ENCODE data around the gene GBE1.

GBE1 gene

DNA sequence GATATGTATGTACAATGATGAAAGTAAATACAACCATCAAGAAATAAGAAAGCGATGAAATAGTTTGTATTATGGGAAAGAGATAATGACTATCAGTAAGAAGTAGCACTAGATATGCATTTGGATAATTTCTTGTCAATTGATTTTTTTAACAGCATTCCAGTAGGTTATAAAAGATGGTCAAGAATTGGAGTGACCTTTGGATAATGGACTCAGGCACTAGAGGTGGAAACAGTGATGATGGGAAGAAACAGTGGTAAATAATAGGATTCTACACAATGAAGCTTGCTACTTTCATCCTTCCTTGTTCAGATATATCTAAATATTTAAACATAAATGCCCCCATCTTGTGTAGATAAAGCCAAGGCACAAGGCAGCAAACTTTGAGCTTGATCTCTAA lies 101.4 kb downstream of the GBE1 start:
- no peak for DNase-seq (ENCODE audit: low read depth, low spot score)
- no peaks in the 10 kb centered on the region for H3K9me3 ChIP-seq (ENCODE audit: insufficient read depth, low read length)
- no peaks in the 10 kb centered on the region for H3K36me3 ChIP-seq (ENCODE audit: insufficient read depth, insufficient read length, low read length)
- no peaks in the 10 kb centered on the region for H3K4me1 ChIP-seq (ENCODE audit: insufficient read depth, insufficient read length)
- TF ChIP-seq SUZ12 (IDR thresholded peaks at IDR 0.05; ENCODE audit: extremely low read depth, insufficient read depth, insufficient read length) (no peak), YY1 (IDR thresholded peaks at IDR 0.05; ENCODE audit: insufficient read depth, insufficient read length) (no peak), ZNF274 (IDR thresholded peaks at IDR 0.05; ENCODE audit: low read depth, low read length) (no peak)
- no peak overlapping the region for H3K9ac ChIP-seq (ENCODE audit: insufficient read length, low read depth)
- no peak overlapping the region for H3K4me3 ChIP-seq (ENCODE audit: insufficient read length, low read depth)
- H3K27me3 ChIP-seq (ENCODE audit: insufficient read depth, insufficient read length) = no peaks in the 10 kb centered on the region

DNA sequence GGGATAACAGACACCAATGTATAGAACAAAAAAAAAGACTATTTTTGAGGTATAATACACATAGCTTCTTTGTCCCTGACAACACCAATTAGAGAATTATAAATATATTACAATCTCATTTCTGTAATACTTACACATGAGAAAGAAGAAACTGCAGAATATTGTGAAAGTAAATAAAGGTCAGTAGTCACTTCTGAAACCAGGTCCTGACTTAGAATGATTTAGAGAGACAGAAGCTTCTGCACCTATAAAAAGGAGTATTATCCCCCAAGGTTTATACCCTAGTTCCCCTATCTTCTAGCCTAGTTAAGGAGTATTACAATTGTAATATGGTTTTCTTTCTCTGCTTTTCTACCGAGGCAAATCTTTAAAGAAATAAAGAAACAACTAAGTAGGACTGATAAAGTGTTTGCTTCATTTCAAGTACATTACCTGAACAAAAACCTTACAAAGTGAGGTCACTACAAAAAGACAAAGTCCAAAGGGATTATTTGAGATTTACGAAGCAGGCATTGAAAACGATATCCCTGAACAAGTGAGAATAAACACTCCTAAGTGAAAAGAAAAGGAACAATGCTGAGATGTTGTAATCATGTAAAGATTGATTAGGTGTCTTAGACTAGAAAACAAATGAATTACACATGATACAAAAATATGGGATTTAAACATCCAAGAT lies 103.0 kb downstream of the GBE1 start:
- no peak for DNase-seq (ENCODE audit: low read depth, low spot score)
- no peaks in the 10 kb centered on the region for H3K27me3 ChIP-seq (ENCODE audit: insufficient read depth, insufficient read length)
- TF ChIP-seq SUZ12 (IDR thresholded peaks at IDR 0.05; ENCODE audit: extremely low read depth, insufficient read depth, insufficient read length) = no peak
- TF ChIP-seq ZNF274 (IDR thresholded peaks at IDR 0.05; ENCODE audit: low read depth, low read length) = no peak
- no peak for TF ChIP-seq YY1 (IDR thresholded peaks at IDR 0.05; ENCODE audit: insufficient read depth, insufficient read length)
- H3K9me3 ChIP-seq (ENCODE audit: insufficient read depth, low read length) = no peaks in the 10 kb centered on the region
- no peaks in the 10 kb centered on the region for H3K36me3 ChIP-seq (ENCODE audit: insufficient read depth, insufficient read length, low read length)
- H3K4me1 ChIP-seq (ENCODE audit: insufficient read depth, insufficient read length) = no peaks in the 10 kb centered on the region
- no peak overlapping the region for H3K4me3 ChIP-seq (ENCODE audit: insufficient read length, low read depth)
- H3K9ac ChIP-seq (ENCODE audit: insufficient read length, low read depth) = no peak overlapping the region

- H3K4me3 ChIP-seq (ENCODE audit: insufficient read length, low read depth) = no peak overlapping the region
- DNase-seq (ENCODE audit: low read depth, low spot score) = no peak
- no peak overlapping the region for H3K9ac ChIP-seq (ENCODE audit: insufficient read length, low read depth)
- no peaks in the 10 kb centered on the region for H3K36me3 ChIP-seq (ENCODE audit: insufficient read depth, insufficient read length, low read length)
- H3K27me3 ChIP-seq (ENCODE audit: insufficient read depth, insufficient read length) = no peaks in the 10 kb centered on the region
- no peaks in the 10 kb centered on the region for H3K9me3 ChIP-seq (ENCODE audit: insufficient read depth, low read length)
- H3K4me1 ChIP-seq (ENCODE audit: insufficient read depth, insufficient read length) = no peaks in the 10 kb centered on the region
- TF ChIP-seq SUZ12 (IDR thresholded peaks at IDR 0.05; ENCODE audit: extremely low read depth, insufficient read depth, insufficient read length) (no peak), ZNF274 (IDR thresholded peaks at IDR 0.05; ENCODE audit: low read depth, low read length) (no peak), YY1 (IDR thresholded peaks at IDR 0.05; ENCODE audit: insufficient read depth, insufficient read length) (no peak)
Observed at GRCh38 chr3:81651139-81651538, 110.3 kb downstream of the GBE1 start.

DNA sequence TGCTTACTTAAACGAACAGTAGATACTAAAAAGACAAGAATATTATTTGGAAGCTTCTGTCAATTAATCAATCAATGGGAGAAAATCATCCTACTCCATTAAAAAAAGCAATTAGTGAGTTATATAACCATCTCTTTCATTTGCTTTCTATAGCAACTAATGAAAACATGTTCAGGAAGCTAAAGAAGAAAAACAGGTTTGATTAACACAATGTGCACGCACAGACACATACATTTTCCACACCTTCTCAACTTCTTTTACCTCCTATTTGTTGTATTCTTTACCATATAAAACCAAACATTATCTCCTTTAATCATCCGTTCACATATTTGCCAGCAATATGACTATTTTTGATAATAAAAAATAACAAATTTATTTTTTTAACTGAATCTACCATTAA lies 111.3 kb downstream of the GBE1 start:
- H3K9me3 ChIP-seq (ENCODE audit: insufficient read depth, low read length) = no peaks in the 10 kb centered on the region
- H3K4me3 ChIP-seq (ENCODE audit: insufficient read length, low read depth) = no peak overlapping the region
- no peak overlapping the region for H3K9ac ChIP-seq (ENCODE audit: insufficient read length, low read depth)
- H3K36me3 ChIP-seq (ENCODE audit: insufficient read depth, insufficient read length, low read length) = no peaks in the 10 kb centered on the region
- no peaks in the 10 kb centered on the region for H3K27me3 ChIP-seq (ENCODE audit: insufficient read depth, insufficient read length)
- H3K4me1 ChIP-seq (ENCODE audit: insufficient read depth, insufficient read length) = no peaks in the 10 kb centered on the region
- TF ChIP-seq ZNF274 (IDR thresholded peaks at IDR 0.05; ENCODE audit: low read depth, low read length) (no peak), YY1 (IDR thresholded peaks at IDR 0.05; ENCODE audit: insufficient read depth, insufficient read length) (no peak), SUZ12 (IDR thresholded peaks at IDR 0.05; ENCODE audit: extremely low read depth, insufficient read depth, insufficient read length) (no peak)
- no peak for DNase-seq (ENCODE audit: low read depth, low spot score)

DNA sequence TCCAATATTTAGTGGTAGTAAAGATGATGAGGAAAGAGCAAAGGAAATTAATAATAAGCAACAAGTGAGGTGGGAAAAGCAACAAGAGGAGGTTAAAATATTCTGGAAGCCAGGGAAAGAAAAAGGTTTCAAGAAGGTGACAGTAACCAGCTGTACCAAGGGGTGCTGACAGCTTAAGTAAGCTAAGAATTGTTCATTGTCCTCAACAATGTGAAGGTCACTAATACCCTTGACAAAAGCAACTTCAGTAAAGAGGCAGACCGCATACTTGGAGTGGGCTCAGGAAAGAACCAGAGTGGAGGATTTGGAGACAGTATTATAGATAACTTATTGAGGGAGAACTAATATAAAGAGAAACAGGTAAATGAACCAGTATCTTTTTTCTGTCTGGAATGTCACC lies 116.2 kb downstream of the GBE1 start:
- H3K4me3 ChIP-seq (ENCODE audit: insufficient read length, low read depth) = no peak overlapping the region
- no peak overlapping the region for H3K9ac ChIP-seq (ENCODE audit: insufficient read length, low read depth)
- H3K9me3 ChIP-seq (ENCODE audit: insufficient read depth, low read length) = no peaks in the 10 kb centered on the region
- H3K36me3 ChIP-seq (ENCODE audit: insufficient read depth, insufficient read length, low read length) = no peaks in the 10 kb centered on the region
- no peaks in the 10 kb centered on the region for H3K4me1 ChIP-seq (ENCODE audit: insufficient read depth, insufficient read length)
- TF ChIP-seq ZNF274 (IDR thresholded peaks at IDR 0.05; ENCODE audit: low read depth, low read length) (no peak), YY1 (IDR thresholded peaks at IDR 0.05; ENCODE audit: insufficient read depth, insufficient read length) (no peak), SUZ12 (IDR thresholded peaks at IDR 0.05; ENCODE audit: extremely low read depth, insufficient read depth, insufficient read length) (no peak)
- no peaks in the 10 kb centered on the region for H3K27me3 ChIP-seq (ENCODE audit: insufficient read depth, insufficient read length)
- no peak for DNase-seq (ENCODE audit: low read depth, low spot score)

- no peak overlapping the region for H3K9ac ChIP-seq (ENCODE audit: insufficient read length, low read depth)
- TF ChIP-seq ZNF274 (IDR thresholded peaks at IDR 0.05; ENCODE audit: low read depth, low read length) = no peak
- no peak overlapping the region for H3K4me3 ChIP-seq (ENCODE audit: insufficient read length, low read depth)
- no peaks in the 10 kb centered on the region for H3K36me3 ChIP-seq (ENCODE audit: insufficient read depth, insufficient read length, low read length)
- no peaks in the 10 kb centered on the region for H3K4me1 ChIP-seq (ENCODE audit: insufficient read depth, insufficient read length)
- DNase-seq (ENCODE audit: low read depth, low spot score) = no peak
- no peaks in the 10 kb centered on the region for H3K9me3 ChIP-seq (ENCODE audit: insufficient read depth, low read length)
- no peaks in the 10 kb centered on the region for H3K27me3 ChIP-seq (ENCODE audit: insufficient read depth, insufficient read length)
Observed at GRCh38 chr3:81643721-81644120, 117.7 kb downstream of the GBE1 start.

DNA sequence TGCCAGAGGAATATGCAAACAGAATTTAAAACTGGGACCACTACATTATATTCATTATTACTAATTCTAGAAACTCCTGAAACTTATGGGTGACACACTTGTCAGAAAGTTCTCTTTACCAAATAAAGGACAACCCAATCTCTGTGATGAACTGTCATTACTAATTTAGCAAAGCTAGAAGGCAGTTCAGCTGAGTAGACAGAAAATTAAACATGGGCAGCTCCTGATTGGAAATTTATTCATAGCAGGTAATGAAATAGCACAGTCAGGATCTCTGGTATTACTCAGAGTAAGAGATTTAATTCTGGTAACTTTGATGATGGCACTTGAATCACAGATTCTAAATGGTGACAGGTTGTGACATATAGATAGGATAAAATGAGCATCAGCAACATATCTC lies 123.0 kb downstream of the GBE1 start:
- Histone ChIP-seq H3K4me3 (ENCODE audit: insufficient read length, low read depth) (no peak overlapping the region), H3K36me3 (ENCODE audit: insufficient read depth, insufficient read length, low read length) (no peaks in the 10 kb centered on the region), H3K9ac (ENCODE audit: insufficient read length, low read depth) (no peak overlapping the region), H3K9me3 (ENCODE audit: insufficient read depth, low read length) (no peaks in the 10 kb centered on the region), H3K4me1 (ENCODE audit: insufficient read depth, insufficient read length) (no peaks in the 10 kb centered on the region), H3K27me3 (ENCODE audit: insufficient read depth, insufficient read length) (no peaks in the 10 kb centered on the region)
- no peak for DNase-seq (ENCODE audit: low read depth, low spot score)
- TF ChIP-seq ZNF274 (IDR thresholded peaks at IDR 0.05; ENCODE audit: low read depth, low read length) (no peak), SUZ12 (IDR thresholded peaks at IDR 0.05; ENCODE audit: extremely low read depth, insufficient read depth, insufficient read length) (no peak), YY1 (IDR thresholded peaks at IDR 0.05; ENCODE audit: insufficient read depth, insufficient read length) (no peak)
